IMR-90 (cell line): ENCODE results near the gene CD40LG. TPM values are rescaled to one million over a fixed set of nuclear protein-coding genes. Genes with fewer than 3 reads are reported as not detected.

ENCODE experiments used
- ATAC-seq: fragments of 200-7000 bp; cut with Tn5 transposase; 2 replicates; pipeline ENCODE4 v1.9.1; 2020; ENCODE audit warnings: low read depth, mild to moderate bottlenecking, moderate library complexity
- BruUV-seq: library from RNA; stranded (reverse); fragments of 400-500 nt; replicated peaks from 2 replicates; lab custom pipeline; 2021; lab: Mats Ljungman, UMichigan
- CTCF ChIA-PET: fragments of 300-600 bp; formaldehyde crosslinking; extraction: SDS; loops from one replicate; lab custom pipeline; 2021; ENCODE audit warnings: antibody characterized with exemption; lab: Yijun Ruan, JAX
- POLR2A ChIA-PET: fragments of 300-600 bp; sonication (Branson Sonifier 250); formaldehyde crosslinking; loops from one replicate; lab custom pipeline; 2022; ENCODE audit warnings: antibody characterized with exemption; ENCODE audit not compliant: unreplicated experiment; lab: Charles Lee
- DNase-seq: peaks from one replicate; pipeline ENCODE4 v3.0.0; 2013
- H2AFZ ChIP-seq: replicated peaks from 2 replicates; pipeline ENCODE3; 2013; ENCODE audit warnings: low read length, mild to moderate bottlenecking; ENCODE audit not compliant: poor library complexity
- H2AK5ac ChIP-seq: 2 replicates; pipeline ENCODE4 v1.6.1; 2013; ENCODE audit warnings: low read depth, low read length, inconsistent platforms
- H2AK9ac ChIP-seq: replicated peaks from 2 replicates; pipeline ENCODE3; 2013; ENCODE audit warnings: mild to moderate bottlenecking, low read depth, low read length, moderate library complexity; ENCODE audit not compliant: poor library complexity
- H2BK120ac ChIP-seq: 2 replicates; pipeline ENCODE4 v1.6.1; 2013; ENCODE audit warnings: low read depth, low read length, inconsistent platforms
- H2BK15ac ChIP-seq: 3 replicates; pipeline ENCODE4 v1.6.1; 2013; ENCODE audit warnings: low read depth, low read length, inconsistent platforms
- H2BK20ac ChIP-seq: 2 replicates; pipeline ENCODE4 v1.6.1; 2013; ENCODE audit warnings: low read depth, mild to moderate bottlenecking, inconsistent platforms, low read length, moderate library complexity
- H2BK5ac ChIP-seq: 2 replicates; pipeline ENCODE4 v1.6.1; 2013; ENCODE audit warnings: mild to moderate bottlenecking, low read depth, low read length, inconsistent platforms; ENCODE audit not compliant: poor library complexity, severe bottlenecking
- H3K14ac ChIP-seq: replicated peaks from 2 replicates; pipeline ENCODE4 v1.6.1; 2013; ENCODE audit warnings: low read depth, low read length, inconsistent platforms
- H3K18ac ChIP-seq: 2 replicates; pipeline ENCODE4 v1.6.1; 2013; ENCODE audit warnings: low read depth, low read length, control low read depth
- H3K23ac ChIP-seq: 2 replicates; pipeline ENCODE4 v1.6.1; 2013; ENCODE audit warnings: low read depth, low read length, inconsistent platforms
- H3K27ac ChIP-seq: 2 replicates; pipeline ENCODE4 v1.5.1; 2013; ENCODE audit warnings: mild to moderate bottlenecking, control low read depth, low read length; ENCODE audit not compliant: insufficient read depth
- H3K27me3 ChIP-seq: 2 replicates; pipeline ENCODE4 v1.6.1; 2013; ENCODE audit warnings: low read length; ENCODE audit not compliant: control insufficient read depth, insufficient read depth
- H3K36me3 ChIP-seq: 2 replicates; pipeline ENCODE4 v1.6.1; 2013; ENCODE audit warnings: low read length, mixed read lengths; ENCODE audit not compliant: control insufficient read depth, insufficient read depth
- H3K4ac ChIP-seq: 2 replicates; pipeline ENCODE4 v1.6.1; 2013; ENCODE audit warnings: low read depth, low read length, inconsistent platforms
- H3K4me1 ChIP-seq: 2 replicates; pipeline ENCODE4 v1.6.1; 2013; ENCODE audit warnings: low read length, mixed read lengths; ENCODE audit not compliant: control insufficient read depth, insufficient read depth
- H3K4me2 ChIP-seq: 2 replicates; pipeline ENCODE4 v1.6.1; 2013; ENCODE audit warnings: low read depth, mild to moderate bottlenecking, control low read depth, low read length, moderate library complexity
- H3K4me3 ChIP-seq: 2 replicates; pipeline ENCODE4 v1.5.1; 2013; ENCODE audit warnings: low read depth, mild to moderate bottlenecking, control low read depth, low read length, moderate library complexity; ENCODE audit not compliant: insufficient read depth
- H3K56ac ChIP-seq: 2 replicates; pipeline ENCODE4 v1.6.1; 2013; ENCODE audit warnings: low read length, inconsistent platforms; ENCODE audit not compliant: insufficient read depth; ENCODE audit errors: extremely low read depth
- H3K79me1 ChIP-seq, 2 experiments: 2 replicates each; pipeline ENCODE4 v1.6.1; 2013; ENCODE audit warnings: low read length in 2 of 2, inconsistent platforms in 1 of 2, low read depth in 1 of 2
- H3K9ac ChIP-seq: 2 replicates; pipeline ENCODE4 v1.6.1; 2013; ENCODE audit warnings: low read depth, low read length, control low read depth
- H3K9me1 ChIP-seq: 2 replicates; pipeline ENCODE4 v1.6.1; 2013; ENCODE audit warnings: low read length, inconsistent platforms; ENCODE audit not compliant: insufficient read depth
- H3K9me3 ChIP-seq: 2 replicates; pipeline ENCODE4 v1.6.1; 2013; ENCODE audit warnings: low read length; ENCODE audit not compliant: control insufficient read depth, insufficient read depth
- H4K20me1 ChIP-seq: 2 replicates; pipeline ENCODE4 v1.6.1; 2013; ENCODE audit warnings: low read length, inconsistent platforms; ENCODE audit not compliant: insufficient read depth
- H4K5ac ChIP-seq: 2 replicates; pipeline ENCODE4 v1.6.1; 2013; ENCODE audit warnings: mild to moderate bottlenecking, low read depth, low read length, control low read depth
- H4K8ac ChIP-seq, 2 experiments: 2 replicates each; pipeline ENCODE4 v1.6.1; 2013; ENCODE audit warnings: low read depth in 2 of 2, low read length in 2 of 2, control low read depth in 1 of 2, inconsistent platforms in 1 of 2
- H4K91ac ChIP-seq: 2 replicates; pipeline ENCODE4 v1.6.1; 2013; ENCODE audit warnings: low read depth, low read length, inconsistent platforms; ENCODE audit not compliant: insufficient read depth
- BHLHE40 ChIP-seq: fragments of 150-350 bp; IDR thresholded peaks from 2 replicates; pipeline ENCODE4 v1.6.1; 2016; ENCODE audit warnings: mild to moderate bottlenecking, low read depth, low read length
- MAFK ChIP-seq: IDR thresholded peaks from 2 replicates; pipeline ENCODE4 v1.6.1; 2012; ENCODE audit warnings: low read depth, low read length, improper control_type of control experiment
- MAZ ChIP-seq: IDR thresholded peaks from 2 replicates; pipeline ENCODE4 v1.6.1; 2012; ENCODE audit warnings: low read depth, mild to moderate bottlenecking, low read length, improper control_type of control experiment, moderate library complexity, borderline replicate concordance
- MXI1 ChIP-seq: IDR thresholded peaks from 2 replicates; pipeline ENCODE4 v1.6.1; 2012; ENCODE audit warnings: low read depth, mild to moderate bottlenecking, low read length, moderate library complexity, borderline replicate concordance
- RCOR1 ChIP-seq: IDR thresholded peaks from 2 replicates; pipeline ENCODE4 v1.6.1; 2012; ENCODE audit warnings: mild to moderate bottlenecking, low read length, improper control_type of control experiment; ENCODE audit not compliant: insufficient replicate concordance
- SMC3 ChIP-seq: fragments of 150-350 bp; IDR thresholded peaks from 2 replicates; pipeline ENCODE4 v1.6.1; 2016; ENCODE audit warnings: low read depth, mild to moderate bottlenecking, antibody characterized with exemption, low read length, moderate library complexity
- WGBS, 2 experiments: methylation state at CpG; one replicate each; pipeline versions ENCODE4 v1.1.5 to v1.1.7; 2013; ENCODE audit warnings: missing lambda C conversion rate in 2 of 2; ENCODE audit not compliant: insufficient read length in 1 of 2; ENCODE audit errors: extremely low coverage in 2 of 2; 5-methylcytosine and 5-hydroxymethylcytosine counted together
- dilution Hi-C: fragments of 300-500 bp; cut with HindIII; formaldehyde crosslinking; loops from one replicate; pipeline ENCODE4 v1.14.3; 2018; ENCODE audit warnings: low sequenced_read_pairs; ENCODE audit not compliant: unreplicated experiment
- in situ Hi-C: fragments of 300-500 bp; cut with MboI; formaldehyde crosslinking; loops from 3 replicates; pipeline ENCODE4 v1.14.3; 2019; ENCODE audit warnings: low sequenced_read_pairs, inconsistent platforms, mixed read lengths
- intact Hi-C: fragments of 100-400 bp; cut with micrococcal nuclease; formaldehyde crosslinking; loops from 2 replicates; pipeline ENCODE4 v1.10.0; 2022
- polyA plus RNA-seq, 3 experiments: library from polyadenylated mRNA; depleted of rRNA; stranded (reverse); fragments of >200 nt; gene quantifications; 2 replicates each; pipeline ENCODE4 v1.2.3, GENCODE V29; 2012; ENCODE audit warnings: low replicate concordance in 1 of 3
- total RNA-seq: library from RNA; depleted of rRNA; stranded (reverse); fragments of >200 nt; gene quantifications from 2 replicates; pipeline ENCODE4 v1.2.3, GENCODE V29; 2012

The CD40LG gene
- total and polyA plus RNA-seq, 2 of the 4 experiments (the other 2 are of a cell fraction), result not detected

DNA sequence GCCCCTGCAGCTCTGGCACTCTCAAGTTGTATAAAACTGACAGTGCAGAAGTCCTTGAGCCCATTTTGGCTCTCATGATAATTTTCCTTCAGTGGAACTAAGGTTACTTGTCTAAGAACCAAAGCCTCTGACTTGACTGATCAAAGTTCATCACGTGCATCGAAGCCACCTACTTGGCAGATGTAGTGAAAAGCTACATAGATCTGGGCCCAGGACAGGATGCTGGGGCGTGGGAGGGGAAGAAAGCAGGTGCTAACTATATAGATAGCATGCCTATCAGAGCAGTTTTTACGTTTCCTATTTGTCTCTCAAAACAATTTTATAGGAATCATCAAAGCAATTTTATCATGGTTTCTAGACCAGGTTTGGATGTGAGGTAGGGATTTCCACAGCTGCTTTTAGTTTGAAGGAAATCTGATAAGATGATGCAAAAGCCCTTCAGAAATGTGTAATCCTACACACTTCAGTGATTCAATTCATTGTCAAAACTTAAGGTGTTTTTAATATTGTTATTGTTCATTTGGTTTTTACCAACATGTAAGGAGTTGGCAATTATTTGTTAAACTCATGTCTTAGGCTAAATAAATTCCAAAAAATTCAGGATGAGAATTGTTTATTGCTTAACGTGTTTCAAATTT is 1.2 kb upstream of the CD40LG start:
- ATAC-seq (no peak), DNase-seq (no peak)
- TF ChIP-seq SMC3, result no peak
- no peak for TF ChIP-seq MAFK
- TF ChIP-seq MAZ, result no peak
- no peak for TF ChIP-seq RCOR1
- TF ChIP-seq MXI1, result no peak
- no peak for TF ChIP-seq BHLHE40
- Histone ChIP-seq H2BK20ac (no peak overlapping the region), H3K9me3 (no peaks in the 10 kb centered on the region), H3K18ac (no peak overlapping the region), H3K27me3 (peaks cover 2% of the 10 kb centered on the region; the same call in 1 of the 2 replicates), H2AFZ (no peak overlapping the region), H4K5ac (no peak overlapping the region), H3K79me1 (no peaks in the 10 kb centered on the region), H2AK5ac (no peak overlapping the region), H2BK5ac (no peak overlapping the region), H3K27ac (no peak overlapping the region), H4K91ac (no peak overlapping the region), H3K9me1 (no peaks in the 10 kb centered on the region), H2BK15ac (no peak overlapping the region), H3K23ac (no peak overlapping the region), H3K36me3 (no peaks in the 10 kb centered on the region), H3K56ac (no peak overlapping the region), H3K4me1 (no peaks in the 10 kb centered on the region), H3K4me2 (no peak overlapping the region), H3K14ac (no peak overlapping the region), H3K9ac (no peak overlapping the region), H2AK9ac (no peak overlapping the region), H4K20me1 (no peaks in the 10 kb centered on the region), H3K4ac (no peak overlapping the region), H3K4me3 (no peak overlapping the region), H4K8ac (no peak overlapping the region), H2BK120ac (no peak overlapping the region)
- intact Hi-C loops (no loop called here), dilution Hi-C loops (no loop called here), in situ Hi-C loops (no loop called here)
- CTCF ChIA-PET, result interaction anchor here (1.0 kb wide), 1 partner anchor 18 kb away, joined by 3 read pairs; no protein-coding TSS in a partner anchor
- POLR2A ChIA-PET, result no interaction called here
- BruUV-seq, result no TSS peak
- 42% methylated on average over 2 of the region's 5 CpGs; no CpG with 5 or more reads in 1 of the 2 experiments for WGBS, 2 experiments
